ENCODE results near the gene MEX3D. TPM values are rescaled to one million over a fixed set of nuclear protein-coding genes. Genes with fewer than 3 reads are reported as not detected.
A peak's percentile ranks its signal among the peaks of the same experiment; 100 is the strongest.

The MEX3D gene
- total RNA-seq, 1 experiment from 2014 or later, result 70.4 TPM

- H2BK12ac ChIP-seq (ENCODE audit: insufficient read length, low read depth, low read length), result no peak overlapping the region
- H3T11ph ChIP-seq (ENCODE audit: low read length), result no peak overlapping the region
- no CpG with 5 or more reads among the region's 33 CpGs for WGBS (ENCODE audit: extremely low coverage, insufficient read length, low lambda C conversion rate)
- H3K4me2 ChIP-seq (ENCODE audit: insufficient read depth, insufficient read length, low read length), result no peak overlapping the region
- H2BK5ac ChIP-seq (ENCODE audit: insufficient read length, low read length), result no peak overlapping the region
- H3K27me3 ChIP-seq (ENCODE audit: insufficient read depth, low read length), result peaks cover 16% of the 10 kb centered on the region; the same call in 1 of the 2 replicates
- H4K8ac ChIP-seq (replicated peaks; ENCODE audit: insufficient read length, low read depth, low read length), result no peak overlapping the region
- no peak overlapping the region for H4K91ac ChIP-seq (ENCODE audit: insufficient read length, low read depth, low read length)
- no peak overlapping the region for H3K14ac ChIP-seq (ENCODE audit: insufficient read depth, low read length)
- no peak overlapping the region for H2BK120ac ChIP-seq (ENCODE audit: low read depth, low read length, poor library complexity, severe bottlenecking)
- H3K27ac ChIP-seq (ENCODE audit: insufficient read length, low read depth, low read length), result no peak overlapping the region
- H2BK15ac ChIP-seq (ENCODE audit: low read depth, low read length), result no peak overlapping the region
- peaks cover 3% of the 10 kb centered on the region for H4K20me1 ChIP-seq (ENCODE audit: control insufficient read depth, insufficient read depth, insufficient read length)
- no peak overlapping the region for H2AK5ac ChIP-seq (ENCODE audit: insufficient read length, low read length)
- no peaks in the 10 kb centered on the region for H3K4me1 ChIP-seq (ENCODE audit: insufficient read depth, low read length)
- H4K5ac ChIP-seq (ENCODE audit: insufficient read length, low read depth, low read length), result no peak overlapping the region
- no peaks in the 10 kb centered on the region for H3K36me3 Mint-ChIP-seq (ENCODE audit: insufficient read depth in 1 of 3, low read depth in 3 of 3)
- peaks cover 2% of the 10 kb centered on the region for H3K23me2 ChIP-seq (ENCODE audit: insufficient read length, low read depth, low read length, poor library complexity, severe bottlenecking)
- no peak for DNase-seq
- no peak overlapping the region for H3K4ac ChIP-seq (ENCODE audit: low read depth, low read length)
- H3K9me3 ChIP-seq (ENCODE audit: control insufficient read depth, low read depth, low read length), result no peaks in the 10 kb centered on the region
- H3K23ac ChIP-seq (ENCODE audit: insufficient read length, low read depth, low read length), result no peak overlapping the region
- no peak overlapping the region for H2BK20ac ChIP-seq (ENCODE audit: low read depth, low read length, poor library complexity, severe bottlenecking)
- no peak overlapping the region; a peak in 1 of 7 replicates for H3K27ac Mint-ChIP-seq
- TF ChIP-seq CTCF (conservative IDR thresholded peaks at IDR 0.05), result no peak
- peaks cover 6 to 7% of the 10 kb centered on the region in 2 experiments; a peak in 3 of 4 replicates for H3K4me1 Mint-ChIP-seq
- H3K27me3 Mint-ChIP-seq (ENCODE audit: low read depth), result peaks cover 69% of the 10 kb centered on the region
- H3K18ac ChIP-seq (ENCODE audit: insufficient read length, low read depth, low read length), result no peak overlapping the region
- no peak overlapping the region for H3K9ac ChIP-seq (ENCODE audit: extremely low read depth, insufficient read length, low read length)
- no peaks in the 10 kb centered on the region for H3K79me2 ChIP-seq (ENCODE audit: insufficient read depth, low read length)
- no peak overlapping the region for H3K56ac ChIP-seq (ENCODE audit: insufficient read length, low read depth, low read length)
- peak overlapping the region in 1 of 2 experiments; percentile 49; a peak in 1 of 5 replicates for H3K4me3 Mint-ChIP-seq
- H2AFZ ChIP-seq (ENCODE audit: low read length), result no peak overlapping the region
- H3K79me1 ChIP-seq (ENCODE audit: insufficient read depth, low read depth, low read length, poor library complexity, severe bottlenecking), result no peaks in the 10 kb centered on the region
- peaks cover 0 to 6% of the 10 kb centered on the region in 2 experiments; a peak in 3 of 5 replicates for H3K9me3 Mint-ChIP-seq
Measured at GRCh38 chr19:1526066-1526778, 41.9 kb downstream of the MEX3D start.
